GM12878 (cell line): ENCODE measurements around the gene RPS19BP1. TPM values are rescaled to one million over a fixed set of nuclear protein-coding genes. Genes with fewer than 3 reads are reported as not detected.

Source experiments
- ATAC-seq: fragments of 200-7000 bp; cut with Tn5 transposase; 3 replicates; pipeline ENCODE4 v1.9.1; 2020; ENCODE audit warnings: mild to moderate bottlenecking, moderate library complexity
- BruUV-seq: library from RNA; stranded (reverse); fragments of 400-500 nt; replicated peaks from 2 replicates; lab custom pipeline; 2021; lab: Mats Ljungman, UMichigan
- CTCF ChIA-PET: fragments of 300-600 bp; sonication (Branson Sonifier 250); formaldehyde crosslinking; extraction: SDS; loops from one replicate; lab custom pipeline; 2021; ENCODE audit warnings: inconsistent platforms; lab: Yijun Ruan, JAX
- POLR2A ChIA-PET: fragments of 350-600 bp; formaldehyde crosslinking; extraction: SDS; loops from one replicate; lab custom pipeline; 2021; ENCODE audit warnings: inconsistent platforms; lab: Charles Lee
- RAD21 ChIA-PET: fragments of 300-600 bp; sonication (Branson Sonifier 250); formaldehyde crosslinking; loops from one replicate; lab custom pipeline; 2023; ENCODE audit warnings: antibody characterized with exemption; ENCODE audit not compliant: unreplicated experiment; lab: Charles Lee
- SMC1A ChIA-PET: fragments of 300-600 bp; sonication (Branson Sonifier 250); formaldehyde crosslinking; loops from one replicate; lab custom pipeline; 2023; ENCODE audit not compliant: unreplicated experiment, uncharacterized antibody; lab: Charles Lee
- DNase-seq: peaks from one replicate; pipeline ENCODE4 v3.0.0-alpha.2; 2011; ENCODE audit warnings: low read depth, low spot score
- FAIRE-seq: peaks from 3 replicates; lab custom pipeline; 2011; peaks lifted over from hg19 to GRCh38; lab: Jason Lieb, UNC
- H2AFZ ChIP-seq: 2 replicates; pipeline ENCODE4 v1.6.0; 2011; ENCODE audit warnings: low read depth, low read length, control low read depth; ENCODE audit not compliant: control insufficient read depth
- H3K27ac ChIP-seq: 2 replicates; pipeline ENCODE4 v1.5.1; 2011; ENCODE audit warnings: control low read depth; ENCODE audit not compliant: control insufficient read depth, insufficient read depth
- H3K27me3 ChIP-seq, 2 experiments: replicated peaks in 1 of 2; 2 replicates each; pipeline versions ENCODE4 v1.6.0 to v1.6.1; 2011; ENCODE audit warnings: low read length in 1 of 2; ENCODE audit not compliant: control insufficient read depth in 2 of 2, insufficient read depth in 2 of 2
- H3K36me3 ChIP-seq, 2 experiments: 2 replicates each; pipeline ENCODE4 v1.5.1; 2011; ENCODE audit warnings: low read length in 1 of 2; ENCODE audit not compliant: control insufficient read depth in 2 of 2, insufficient read depth in 2 of 2
- H3K4me1 ChIP-seq: 2 replicates; pipeline ENCODE4 v1.6.1; 2011; ENCODE audit warnings: mild to moderate bottlenecking, low read length, moderate library complexity, mixed read lengths; ENCODE audit not compliant: control insufficient read depth, insufficient read depth
- H3K4me2 ChIP-seq: 2 replicates; pipeline ENCODE4 v1.6.0; 2011; ENCODE audit warnings: control low read depth; ENCODE audit not compliant: control insufficient read depth, insufficient read depth
- H3K4me3 ChIP-seq: fragments of 200-600 bp; sonication (generic); 2 replicates; pipeline ENCODE4 v1.5.1; 2016
- H3K79me2 ChIP-seq: 2 replicates; pipeline ENCODE4 v1.6.0; 2011; ENCODE audit warnings: low read length; ENCODE audit not compliant: control insufficient read depth, insufficient read depth
- H3K9ac ChIP-seq: 2 replicates; pipeline ENCODE4 v1.8.0; 2011; ENCODE audit warnings: low read length, control low read depth, mixed read lengths; ENCODE audit not compliant: control insufficient read depth, insufficient read depth
- H3K9me3 ChIP-seq: replicated peaks from 3 replicates; pipeline ENCODE4 v1.5.1; 2011; ENCODE audit warnings: mild to moderate bottlenecking, low read length; ENCODE audit not compliant: control insufficient read depth, insufficient read depth
- H4K20me1 ChIP-seq: 2 replicates; pipeline ENCODE4 v1.6.0; 2011; ENCODE audit not compliant: control insufficient read depth, insufficient read depth
- BCL11A ChIP-seq: IDR thresholded peaks from 2 replicates; pipeline ENCODE4 v1.6.1; 2011; ENCODE audit warnings: low read depth, low read length
- ETV6 ChIP-seq, 2 experiments: fragments of 450-650 bp in 1 of 2; IDR thresholded peaks in 1 of 2; conservative IDR thresholded peaks in 1 of 2; 2 replicates each; pipeline ENCODE4 v1.6.1; 2014; ENCODE audit warnings: antibody characterized with exemption in 1 of 2, borderline replicate concordance in 1 of 2, low read depth in 1 of 2, mild to moderate bottlenecking in 1 of 2, moderate library complexity in 1 of 2
- HCFC1 ChIP-seq: fragments of 150-350 bp; IDR thresholded peaks from 2 replicates; pipeline ENCODE4 v1.6.1; 2014; ENCODE audit warnings: low read length
- LARP7 ChIP-seq: fragments of 450-650 bp; IDR thresholded peaks from 2 replicates; pipeline ENCODE4 v1.6.1; 2017; ENCODE audit warnings: mild to moderate bottlenecking
- NBN ChIP-seq: fragments of 450-650 bp; IDR thresholded peaks from 2 replicates; pipeline ENCODE4 v1.6.1; 2016
- POLR2AphosphoS2 ChIP-seq: IDR thresholded peaks from 2 replicates; pipeline ENCODE4 v1.6.1; 2011; ENCODE audit warnings: low read depth, mild to moderate bottlenecking, low read length, improper control_type of control experiment, moderate library complexity
- RUNX3 ChIP-seq: IDR thresholded peaks from 2 replicates; pipeline ENCODE4 v1.6.1; 2012; ENCODE audit warnings: low read length, inconsistent platforms
- SMARCA5 ChIP-seq: fragments of 450-650 bp; IDR thresholded peaks from 2 replicates; pipeline ENCODE4 v1.6.1; 2017; ENCODE audit warnings: mild to moderate bottlenecking
- SPI1 ChIP-seq: IDR thresholded peaks from 2 replicates; pipeline ENCODE4 v1.6.1; 2011; ENCODE audit warnings: low read depth, mild to moderate bottlenecking, low read length, moderate library complexity, borderline replicate concordance; ENCODE audit not compliant: insufficient read depth
- STAT1 ChIP-seq: fragments of 450-650 bp; conservative IDR thresholded peaks from 2 replicates; pipeline ENCODE4 v1.6.1; 2014; ENCODE audit warnings: antibody characterized with exemption, mild to moderate bottlenecking
- YY1 ChIP-seq: IDR thresholded peaks from 2 replicates; pipeline ENCODE4 v1.6.1; 2011; ENCODE audit warnings: low read depth, mild to moderate bottlenecking, low read length
- ZNF622 ChIP-seq: fragments of 450-650 bp; IDR thresholded peaks from 2 replicates; pipeline ENCODE4 v1.6.1; 2017; ENCODE audit warnings: mild to moderate bottlenecking, inconsistent platforms
- ZNF687 ChIP-seq: fragments of 450-650 bp; IDR thresholded peaks from 2 replicates; pipeline ENCODE4 v1.6.1; 2017; ENCODE audit warnings: mild to moderate bottlenecking, moderate library complexity
- WGBS: methylation state at CpG from one replicate; pipeline ENCODE4 v1.1.6; 2016; ENCODE audit warnings: low lambda C conversion rate; ENCODE audit not compliant: insufficient replicate concordance, insufficient coverage; ENCODE audit errors: missing lambda C conversion rate; 5-methylcytosine and 5-hydroxymethylcytosine counted together
- in situ Hi-C: fragments of 300-500 bp; cut with MboI; formaldehyde crosslinking; loops from 9 replicates; pipeline ENCODE4 v1.14.3; 2018; ENCODE audit warnings: mixed read lengths
- intact Hi-C: fragments of 100-400 bp; cut with micrococcal nuclease; formaldehyde crosslinking; loops from one replicate; pipeline ENCODE4 v1.14.2; 2022; ENCODE audit not compliant: unreplicated experiment
- polyA plus RNA-seq, 11 experiments: library from polyadenylated mRNA; depleted of rRNA in 4 of 11; unstranded in 6 of 11; stranded (reverse) in 5 of 11; fragments of >200 nt; fragmentation: Nextera tagmentation in 4 of 11; fragmentation: Illumina TruSeq in 1 of 11; extraction: Ambion mirVana in 4 of 11; extraction: Trizol in 1 of 11; gene quantifications; 1 replicate in 1 of 11; 2 replicates in 10 of 11; pipeline versions ENCODE4 v1.2.1 to v1.2.3, GENCODE V29; 2011 to 2016; ENCODE audit warnings: inconsistent platforms in 2 of 11, missing spikeins in 2 of 11, low read depth in 1 of 11
- total RNA-seq, 4 experiments: library from RNA; depleted of rRNA in 3 of 4; stranded (reverse); fragments of >200 nt in 3 of 4; fragmentation: Illumina TruSeq in 1 of 4; extraction: Trizol in 1 of 4; gene quantifications; 2 replicates each; pipeline versions ENCODE4 v1.2.1 to v1.2.3, GENCODE V29; 2013 to 2021

The RPS19BP1 gene
- total and polyA plus RNA-seq, 10 of the 15 experiments (the other 5 are each of a cell fraction or from before 2014, with no cell fraction given) = 2.7 to 206 (median 78.6) TPM

GRCh38 chr22:39493759-39494158, 38.8 kb downstream of the RPS19BP1 start:
- intact Hi-C loops (loop anchor here (1.0 to 5.0 kb wide), 2 partner anchors 36 to 544 kb away; no protein-coding TSS in a partner anchor), in situ Hi-C loops (loop anchor here (5.0 kb wide), 1 partner anchor 549 kb away; no protein-coding TSS in a partner anchor)
- no peak for FAIRE-seq
- Histone ChIP-seq H3K4me1 (peaks cover 7% of the 10 kb centered on the region; the same call in 1 of the 2 replicates), H3K9me3 (no peaks in the 10 kb centered on the region), H3K27ac (no peak overlapping the region), H3K36me3 (peaks cover 3 to 11% of the 10 kb centered on the region in 2 experiments; a peak in 3 of 4 replicates), H3K9ac (no peak overlapping the region), H4K20me1 (no peaks in the 10 kb centered on the region), H3K4me2 (no peak overlapping the region), H3K79me2 (no peaks in the 10 kb centered on the region), H3K4me3 (no peak overlapping the region), H2AFZ (no peak overlapping the region), H3K27me3 (no peaks in the 10 kb centered on the region)
- ChIA-PET POLR2A (interaction anchor here (0.6 to 2.0 kb wide), 3 partner anchors 26 to 103 kb away, joined by 3 to 10 read pairs (median 6); partner anchors contain the start of gene ATF4), SMC1A (interaction anchor here (0.6 to 3.1 kb wide), 22 partner anchors 8 to 543 kb away, joined by 3 to 21 read pairs (median 4); partner anchors contain the start of genes MIEF1 and TAB1), CTCF (interaction anchor here (0.7 to 15.7 kb wide), 32 partner anchors 8 to 543 kb away, joined by 3 to 372 read pairs (median 5); partner anchors contain the start of genes ATF4, MIEF1, RPS19BP1 and TAB1), RAD21 (interaction anchor here (0.8 to 2.9 kb wide), 6 partner anchors 9 to 35 kb away, joined by 3 to 30 read pairs (median 4); partner anchors contain the start of genes ATF4 and MIEF1)
- no peak for DNase-seq
- BruUV-seq = no TSS peak
- WGBS = 77% methylated on average over 4 of the region's 4 CpGs
- no peak for ATAC-seq
- no peak for TF ChIP-seq YY1
- TF ChIP-seq ZNF622 = no peak
- TF ChIP-seq ZNF687 = no peak
- no peak for TF ChIP-seq ETV6 (conservative IDR thresholded peaks at IDR 0.05 in 1 of 2, IDR thresholded peaks at IDR 0.05 in 1 of 2; ENCODE audit: borderline replicate concordance in 1 of 2, low read depth in 1 of 2)
- no peak for TF ChIP-seq POLR2AphosphoS2
- no peak for TF ChIP-seq BCL11A
- no peak for TF ChIP-seq NBN
- no peak for TF ChIP-seq STAT1
- no peak for TF ChIP-seq SMARCA5
- no peak for TF ChIP-seq RUNX3
- TF ChIP-seq HCFC1 = no peak
- no peak for TF ChIP-seq SPI1
- TF ChIP-seq LARP7 = no peak
- TF ChIP-seq, all 136 proteins: peak for 0
